GM19025 (cell line): ENCODE data around the gene PAGR1.
"Not testable (repeated sequence)": the region's sequence is repeated elsewhere in the genome, so short reads cannot be mapped to it uniquely, and the experiment has no call there.

Experiments
- ATAC-seq: cut with Tn5 transposase; IDR thresholded peaks from one replicate; pipeline ENCODE4 v1.9.1; 2021; ENCODE audit warnings: mild to moderate bottlenecking, low read depth, moderate library complexity; ENCODE audit not compliant: unreplicated experiment

PAGR1 gene

DNA sequence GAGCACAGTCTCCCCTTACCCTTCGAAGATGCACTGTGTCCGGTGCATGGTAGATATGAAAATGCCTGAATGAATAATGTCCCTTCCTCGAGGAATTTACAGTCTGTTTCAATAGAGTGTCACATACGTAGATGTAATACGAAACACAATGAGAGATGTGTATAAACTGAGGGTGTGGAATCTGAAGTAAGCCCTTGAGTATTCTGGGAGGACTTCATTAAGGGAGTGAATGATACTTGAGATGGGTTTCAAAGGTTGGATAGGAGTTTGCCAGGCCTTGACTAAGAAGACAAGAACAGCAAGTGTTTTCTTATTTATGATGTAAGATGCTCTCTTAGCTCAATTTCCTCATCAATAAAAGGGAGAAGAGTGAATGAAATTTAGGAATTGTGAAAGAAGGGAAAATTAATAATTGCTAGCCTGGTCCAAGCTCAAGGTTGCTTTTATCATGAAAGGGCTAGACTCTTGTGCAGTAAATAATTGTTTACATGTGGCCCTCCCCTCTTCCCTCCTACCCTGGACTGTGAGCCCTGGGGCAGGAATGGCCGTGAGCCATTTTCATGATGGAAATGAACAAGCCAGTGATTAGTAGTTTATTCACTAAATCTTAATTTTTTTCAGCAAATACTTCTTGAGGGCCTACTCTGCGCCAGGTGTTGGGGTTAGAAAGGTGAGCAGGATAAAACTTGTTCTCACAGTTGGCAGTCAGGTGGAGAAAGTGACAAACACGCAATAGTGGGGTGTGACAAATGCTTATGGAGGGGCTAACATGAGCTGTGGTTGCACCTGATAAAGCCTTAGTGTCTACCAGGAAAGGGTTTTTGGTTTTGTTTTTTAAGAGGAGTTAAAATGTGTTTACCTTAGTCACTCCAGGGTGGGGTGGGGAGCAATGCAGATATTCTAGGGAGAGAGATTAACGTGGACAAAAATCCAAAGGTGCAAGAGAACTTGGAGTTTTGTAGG, 23.8 kb upstream of the PAGR1 start:
- ATAC-seq: no peak

DNA sequence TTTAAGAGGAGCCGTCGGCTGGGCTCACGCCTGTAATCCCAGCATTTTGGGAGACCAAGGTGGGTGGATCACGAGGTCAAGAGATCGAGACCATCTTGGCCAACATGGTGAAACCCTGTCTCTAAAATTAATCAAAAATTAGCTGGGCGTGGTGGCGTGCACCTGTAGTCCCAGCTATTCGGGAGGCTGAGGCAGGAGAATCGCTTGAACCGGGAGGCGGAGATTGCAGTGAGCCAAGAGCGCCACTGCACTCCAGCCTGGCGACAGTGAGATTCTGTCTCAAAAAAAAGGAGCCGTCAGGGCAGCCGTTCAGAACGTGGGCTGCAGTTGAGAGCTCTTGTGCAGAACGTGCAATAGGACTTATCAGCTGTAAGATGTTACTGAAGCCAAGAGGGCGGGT, 22.8 kb upstream of the PAGR1 start:
- ATAC-seq: not testable (repeated sequence)

DNA sequence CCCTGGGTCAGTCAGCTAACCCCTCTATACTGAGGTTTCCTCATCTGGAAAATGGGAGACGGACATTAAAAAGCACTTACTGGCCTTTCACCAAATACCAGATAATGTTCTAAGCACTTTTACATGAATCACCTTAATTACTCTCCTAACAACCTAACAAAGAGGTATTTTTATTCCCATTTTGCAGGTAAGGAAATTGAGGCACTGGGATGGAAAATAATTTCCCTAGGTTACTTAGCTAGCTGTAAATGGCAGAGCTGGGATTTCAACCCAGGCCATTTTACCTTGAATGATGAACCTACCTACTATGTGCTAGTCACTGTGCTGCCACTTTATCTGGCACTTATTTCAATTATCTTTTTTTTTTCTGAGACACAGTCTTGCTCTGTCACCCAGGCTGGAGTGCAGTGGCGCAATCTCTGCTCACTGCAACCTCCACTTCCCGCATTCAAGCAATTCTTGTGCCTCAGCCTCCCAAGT, 21.7 kb upstream of the PAGR1 start:
- ATAC-seq: no peak

DNA sequence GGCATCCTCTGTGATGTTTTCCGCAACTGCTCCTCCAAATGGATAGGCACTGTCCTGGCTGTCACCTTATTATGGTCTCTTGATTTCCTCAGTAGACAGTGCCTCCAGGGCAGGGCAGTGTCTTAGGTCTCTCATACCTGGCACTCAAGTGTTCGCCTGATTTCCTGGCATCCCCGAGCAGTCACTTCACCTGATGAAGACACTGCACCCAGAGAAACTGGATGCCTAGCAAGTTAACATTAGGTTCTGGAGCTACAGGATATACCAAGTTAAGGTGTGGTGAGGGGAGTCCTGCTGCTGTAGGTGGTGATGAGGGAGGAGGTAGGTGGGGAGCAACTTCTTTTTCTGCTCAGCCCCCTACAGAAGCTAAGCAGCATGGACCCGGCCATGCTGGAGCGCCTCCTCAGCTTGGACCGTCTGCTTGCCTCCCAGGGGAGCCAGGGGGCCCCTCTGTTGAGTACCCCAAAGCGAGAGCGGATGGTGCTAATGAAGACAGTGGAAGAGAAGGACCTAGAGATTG, 13.5 kb upstream of the PAGR1 start:
- no peak for ATAC-seq

DNA sequence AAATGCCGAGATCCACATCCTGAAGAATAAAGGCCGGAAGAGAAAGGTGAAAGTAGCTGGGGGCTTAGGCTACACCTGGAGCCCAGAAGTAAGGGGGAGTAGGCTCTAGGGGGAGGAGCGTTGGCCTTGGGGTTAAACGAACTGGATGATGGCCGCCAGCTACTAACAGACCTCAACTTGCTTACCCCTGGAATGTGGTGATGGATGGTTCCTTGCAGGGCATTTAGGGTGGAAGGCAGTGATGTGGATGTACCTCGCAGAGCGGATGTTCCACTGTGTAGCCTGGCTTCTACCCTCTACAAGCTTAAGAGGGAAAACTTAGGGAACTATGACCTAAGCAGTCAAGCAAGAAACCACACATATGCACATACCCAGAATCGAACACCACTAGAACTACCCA, 11.9 kb upstream of the PAGR1 start:
- no peak for ATAC-seq

DNA sequence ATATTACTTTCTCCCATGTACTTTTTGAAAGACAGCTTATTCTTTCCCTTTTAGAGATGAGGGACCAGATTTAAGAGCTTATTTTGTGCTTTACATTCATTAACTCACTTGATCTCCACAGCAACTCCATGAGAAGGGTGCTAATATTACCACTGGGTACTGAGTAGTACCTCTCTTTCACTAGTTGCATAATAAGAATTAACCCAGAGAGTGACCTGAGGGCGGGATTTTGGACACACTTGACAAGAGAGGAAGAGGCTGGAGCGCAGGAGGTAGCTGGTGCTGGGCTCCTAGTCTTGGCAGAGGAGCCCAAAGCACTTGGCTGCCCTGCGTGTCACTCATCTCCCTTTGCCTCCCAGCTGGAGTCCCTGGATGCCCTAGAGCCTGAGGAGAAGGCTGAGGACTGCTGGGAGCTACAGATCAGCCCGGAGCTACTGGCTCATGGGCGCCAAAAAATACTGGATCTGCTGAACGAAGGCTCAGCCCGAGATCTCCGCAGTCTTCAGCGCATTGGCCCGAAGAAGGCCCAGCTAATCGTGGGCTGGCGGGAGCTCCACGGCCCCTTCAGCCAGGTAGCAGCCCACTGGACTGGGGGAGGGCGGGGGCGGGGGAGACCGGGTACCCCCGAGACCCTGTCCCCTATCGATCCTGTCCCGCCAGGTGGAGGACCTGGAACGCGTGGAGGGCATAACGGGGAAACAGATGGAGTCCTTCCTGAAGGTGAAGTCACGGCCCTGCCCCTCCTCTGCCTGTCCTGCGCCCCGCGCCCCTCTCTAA, 11.3 kb upstream of the PAGR1 start:
- no peak for ATAC-seq

DNA sequence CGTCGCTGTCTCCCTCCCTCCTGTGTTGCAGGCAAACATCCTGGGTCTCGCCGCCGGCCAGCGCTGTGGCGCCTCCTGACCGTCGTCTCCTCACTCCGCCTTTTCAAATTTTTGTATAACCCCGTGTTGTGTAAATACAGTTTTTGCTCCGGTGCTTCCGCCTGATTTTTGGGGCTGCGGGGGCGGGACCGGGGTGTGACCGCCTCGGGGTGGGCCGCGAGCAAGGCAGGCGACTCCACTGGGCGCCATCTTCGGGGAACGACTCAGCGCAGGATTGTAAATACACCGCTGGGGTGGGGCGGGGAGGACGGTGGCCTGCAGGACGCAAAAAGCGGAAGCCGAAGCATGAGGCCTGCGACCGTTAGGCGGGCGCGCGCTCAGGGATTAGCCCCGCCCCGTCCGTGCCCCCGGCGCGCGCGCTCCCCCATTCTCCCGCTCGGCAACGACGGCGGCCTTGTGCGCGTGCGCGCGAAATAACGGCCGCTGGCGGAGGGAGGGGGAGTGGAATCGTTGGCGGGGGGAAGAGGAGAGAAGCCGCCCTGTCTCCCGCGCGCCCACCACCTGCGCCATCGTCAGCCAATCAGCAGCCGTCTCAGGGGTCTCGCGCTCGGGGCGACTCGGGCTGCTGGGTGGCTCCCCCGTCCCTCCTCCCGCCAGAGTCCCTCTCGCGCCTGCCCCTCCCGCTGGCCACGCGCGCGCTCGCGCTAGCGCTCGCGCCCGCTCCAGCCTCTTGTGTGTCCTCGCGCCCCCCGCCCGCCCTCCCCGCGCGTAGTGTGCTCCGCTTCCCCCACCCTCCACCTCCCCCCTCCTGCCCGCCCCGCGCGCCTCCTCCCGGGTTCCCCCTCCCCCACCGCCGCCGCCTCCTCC, 10.5 kb upstream of the PAGR1 start:
- peak; percentile 43 for ATAC-seq

DNA sequence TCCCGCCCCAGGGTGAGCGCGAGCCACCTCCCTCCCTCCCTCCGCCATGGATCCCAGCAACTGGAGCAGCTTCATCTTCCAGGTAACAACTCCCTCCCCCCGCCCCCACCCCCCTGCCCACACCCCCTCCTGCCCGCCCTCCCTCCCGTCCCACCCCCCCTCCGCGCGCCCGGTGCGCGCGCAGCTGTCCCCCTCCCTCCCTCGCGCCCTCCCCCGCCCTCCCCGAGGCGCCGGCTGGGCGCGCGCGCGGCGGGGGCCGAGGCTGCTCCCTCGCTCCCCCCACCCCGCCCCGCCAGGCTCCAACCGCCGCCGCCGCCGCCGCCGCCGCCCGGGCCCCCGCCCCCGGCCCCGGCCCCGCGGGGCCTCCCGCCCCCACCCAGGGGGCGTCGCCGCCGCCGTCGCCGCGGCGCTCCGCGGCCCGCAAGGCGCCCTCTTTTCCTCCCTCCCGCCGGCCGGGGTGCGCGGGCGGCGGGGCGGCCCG, 9.8 kb upstream of the PAGR1 start, which contains the start of gene MAZ:
Gene MAZ (plus strand): TSS at position 431 of the 481 bp plus-strand sequence. CDS start 173 bp downstream, outside the sequence.
- ATAC-seq: no peak

DNA sequence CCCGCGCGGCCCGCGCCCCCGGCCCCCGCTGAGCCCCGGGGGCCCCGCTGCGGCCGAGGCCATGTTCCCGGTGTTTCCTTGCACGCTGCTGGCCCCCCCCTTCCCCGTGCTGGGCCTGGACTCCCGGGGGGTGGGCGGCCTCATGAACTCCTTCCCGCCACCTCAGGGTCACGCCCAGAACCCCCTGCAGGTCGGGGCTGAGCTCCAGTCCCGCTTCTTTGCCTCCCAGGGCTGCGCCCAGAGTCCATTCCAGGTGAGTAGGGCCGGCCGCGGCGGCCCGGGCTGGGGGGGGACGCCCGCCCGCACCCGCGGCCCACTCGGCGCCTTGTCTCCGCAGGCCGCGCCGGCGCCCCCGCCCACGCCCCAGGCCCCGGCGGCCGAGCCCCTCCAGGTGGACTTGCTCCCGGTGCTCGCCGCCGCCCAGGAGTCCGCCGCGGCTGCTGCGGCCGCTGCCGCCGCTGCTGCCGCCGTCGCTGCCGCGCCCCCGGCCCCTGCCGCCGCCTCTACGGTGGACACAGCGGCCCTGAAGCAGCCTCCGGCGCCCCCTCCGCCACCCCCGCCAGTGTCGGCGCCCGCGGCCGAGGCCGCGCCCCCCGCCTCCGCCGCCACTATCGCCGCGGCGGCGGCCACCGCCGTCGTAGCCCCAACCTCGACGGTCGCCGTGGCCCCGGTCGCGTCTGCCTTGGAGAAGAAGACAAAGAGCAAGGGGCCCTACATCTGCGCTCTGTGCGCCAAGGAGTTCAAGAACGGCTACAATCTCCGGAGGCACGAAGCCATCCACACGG, 9.1 kb upstream of the PAGR1 start:
- no peak for ATAC-seq

DNA sequence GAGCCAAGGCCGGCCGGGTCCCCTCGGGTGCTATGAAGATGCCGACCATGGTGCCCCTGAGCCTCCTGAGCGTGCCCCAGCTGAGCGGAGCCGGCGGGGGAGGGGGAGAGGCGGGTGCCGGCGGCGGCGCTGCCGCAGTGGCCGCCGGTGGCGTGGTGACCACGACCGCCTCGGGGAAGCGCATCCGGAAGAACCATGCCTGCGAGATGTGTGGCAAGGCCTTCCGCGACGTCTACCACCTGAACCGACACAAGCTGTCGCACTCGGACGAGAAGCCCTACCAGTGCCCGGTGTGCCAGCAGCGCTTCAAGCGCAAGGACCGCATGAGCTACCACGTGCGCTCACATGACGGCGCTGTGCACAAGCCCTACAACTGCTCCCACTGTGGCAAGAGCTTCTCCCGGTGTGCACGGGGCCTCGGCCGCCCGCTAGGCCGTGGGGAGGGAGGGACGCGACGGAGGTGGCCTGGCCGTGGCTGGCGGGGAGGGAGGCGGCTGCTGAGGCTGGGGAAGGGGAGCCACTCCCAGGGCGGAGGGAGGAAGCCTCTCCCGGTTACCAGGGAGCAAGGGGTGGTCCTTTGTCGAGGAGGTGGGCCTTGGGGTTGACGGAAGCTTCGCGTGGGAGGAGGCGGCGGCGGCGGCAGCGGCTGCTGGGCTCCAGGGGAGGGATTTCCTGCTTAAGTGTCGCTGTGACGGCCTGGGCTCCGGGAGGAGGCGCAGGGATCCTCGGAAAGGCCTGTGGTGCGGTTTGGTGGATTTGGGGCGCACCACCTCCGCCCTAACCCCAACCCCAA, 8.3 kb upstream of the PAGR1 start:
- ATAC-seq: no peak

DNA sequence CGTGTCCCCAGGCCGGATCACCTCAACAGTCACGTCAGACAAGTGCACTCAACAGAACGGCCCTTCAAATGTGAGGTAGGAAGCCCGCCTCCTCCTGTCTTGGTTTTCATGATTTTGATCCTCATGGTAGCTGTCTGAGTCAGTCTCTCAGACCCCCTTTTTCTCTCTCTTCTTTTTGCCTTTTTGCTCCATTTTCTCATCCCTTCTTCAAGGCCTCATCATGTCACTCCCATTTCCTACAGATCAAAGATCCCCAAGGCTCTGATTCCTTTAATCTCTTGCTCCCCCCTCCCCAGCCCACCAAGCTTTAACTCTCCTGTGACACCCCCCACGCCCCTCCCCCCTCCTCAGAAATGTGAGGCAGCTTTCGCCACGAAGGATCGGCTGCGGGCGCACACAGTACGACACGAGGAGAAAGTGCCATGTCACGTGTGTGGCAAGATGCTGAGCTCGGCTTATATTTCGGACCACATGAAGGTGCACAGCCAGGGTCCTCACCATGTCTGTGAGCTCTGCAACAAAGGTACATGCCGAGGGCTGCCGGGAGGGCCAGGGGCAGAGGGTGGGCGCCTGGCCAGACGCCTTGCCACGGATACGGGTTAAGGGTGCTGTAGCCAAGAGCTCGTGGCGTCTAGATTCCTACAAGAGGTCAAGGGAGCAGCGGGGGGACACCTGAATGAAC, 7.6 kb upstream of the PAGR1 start:
- no peak for ATAC-seq

DNA sequence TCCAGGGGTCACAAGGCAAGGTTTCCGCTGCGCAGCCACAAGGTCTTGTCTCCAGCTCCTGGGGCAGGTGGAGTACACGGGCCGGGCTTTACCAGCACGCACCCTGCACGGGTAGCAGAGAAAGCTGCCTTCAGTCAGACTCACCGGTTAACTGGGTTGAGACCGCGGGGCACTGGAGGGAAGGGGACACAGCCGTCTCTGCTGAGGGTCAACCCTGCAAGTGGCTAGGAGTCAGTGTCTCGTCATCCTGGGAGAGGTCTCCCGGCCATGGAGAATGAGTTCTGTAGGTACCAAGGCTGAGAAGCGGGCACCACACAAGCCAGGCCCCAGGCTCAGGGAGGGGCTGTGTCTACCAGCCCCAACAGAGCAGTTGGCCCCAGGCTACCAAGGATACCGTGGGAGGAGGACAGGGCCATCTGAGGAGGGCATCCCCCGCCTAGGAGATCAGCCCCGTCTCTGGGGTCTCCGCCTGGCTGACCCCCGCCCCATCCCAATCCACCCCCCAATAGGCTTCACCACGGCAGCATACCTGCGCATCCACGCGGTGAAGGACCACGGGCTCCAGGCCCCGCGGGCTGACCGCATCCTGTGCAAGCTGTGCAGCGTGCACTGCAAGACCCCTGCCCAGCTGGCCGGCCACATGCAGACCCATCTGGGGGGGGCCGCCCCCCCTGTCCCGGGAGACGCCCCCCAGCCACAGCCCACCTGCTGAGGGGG, 6.8 kb upstream of the PAGR1 start:
- ATAC-seq: no peak

DNA sequence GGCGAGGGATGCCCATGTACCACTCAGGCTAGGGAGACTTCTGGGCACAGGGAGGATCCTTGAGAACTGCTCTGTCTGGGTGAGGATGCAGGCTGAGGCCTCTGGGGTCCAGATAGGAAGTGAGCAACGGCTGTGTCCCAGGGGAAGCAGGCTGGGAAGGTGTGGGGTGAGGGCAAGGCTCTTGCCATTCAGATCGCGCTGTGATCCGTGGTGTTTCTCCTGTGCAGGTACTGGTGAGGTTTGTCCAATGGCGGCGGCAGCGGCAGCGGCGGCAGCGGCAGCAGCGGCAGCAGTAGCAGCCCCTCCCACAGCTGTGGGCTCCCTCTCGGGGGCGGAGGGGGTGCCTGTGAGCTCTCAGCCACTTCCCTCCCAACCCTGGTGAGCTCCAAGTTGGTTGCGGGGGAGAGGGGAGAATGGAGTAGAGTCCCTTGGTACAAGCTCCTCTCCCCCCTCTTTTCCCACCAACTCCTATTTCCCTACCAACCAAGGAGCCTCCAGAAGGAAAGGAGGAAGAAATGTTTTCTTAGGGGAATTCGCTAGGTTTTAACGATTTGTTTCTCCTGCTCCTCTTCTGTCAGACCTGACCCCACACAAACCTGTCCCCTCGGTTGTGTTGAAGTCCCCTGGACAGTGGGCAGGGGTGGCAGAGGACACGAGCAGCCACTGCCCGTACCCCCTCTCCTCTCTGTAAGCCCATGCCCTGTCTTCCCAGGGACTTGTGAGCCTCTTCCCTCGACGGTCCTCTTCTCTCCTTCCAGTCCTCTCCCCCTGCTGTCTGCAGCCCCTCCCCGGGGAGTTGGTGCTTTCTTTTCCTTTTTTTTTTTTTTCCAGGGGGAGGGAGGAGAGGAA, 5.9 kb upstream of the PAGR1 start:
- ATAC-seq: no peak

DNA sequence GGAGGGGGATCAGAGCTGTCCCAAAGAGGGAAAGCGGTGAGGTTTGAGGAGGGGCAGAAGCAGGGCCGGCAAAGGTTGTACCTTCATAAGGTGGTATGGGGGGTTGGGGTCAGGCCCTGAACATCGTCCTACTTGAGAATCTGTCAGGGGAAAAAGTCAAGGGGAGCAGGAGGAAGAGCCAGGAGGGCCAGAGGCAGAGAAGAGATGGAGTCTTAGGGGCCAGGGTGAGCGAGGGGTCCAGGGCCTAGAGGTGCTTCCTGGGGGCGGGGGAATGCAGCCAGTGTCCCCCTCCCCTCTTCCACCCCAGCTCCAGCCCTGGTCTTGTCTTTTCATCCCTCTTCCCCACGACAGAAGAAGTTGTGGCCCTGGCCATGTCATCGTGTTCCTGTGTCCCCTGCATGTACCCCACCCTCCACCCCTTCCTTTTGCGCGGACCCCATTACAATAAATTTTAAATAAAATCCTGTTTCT, 5.2 kb upstream of the PAGR1 start:
- ATAC-seq: no peak

DNA sequence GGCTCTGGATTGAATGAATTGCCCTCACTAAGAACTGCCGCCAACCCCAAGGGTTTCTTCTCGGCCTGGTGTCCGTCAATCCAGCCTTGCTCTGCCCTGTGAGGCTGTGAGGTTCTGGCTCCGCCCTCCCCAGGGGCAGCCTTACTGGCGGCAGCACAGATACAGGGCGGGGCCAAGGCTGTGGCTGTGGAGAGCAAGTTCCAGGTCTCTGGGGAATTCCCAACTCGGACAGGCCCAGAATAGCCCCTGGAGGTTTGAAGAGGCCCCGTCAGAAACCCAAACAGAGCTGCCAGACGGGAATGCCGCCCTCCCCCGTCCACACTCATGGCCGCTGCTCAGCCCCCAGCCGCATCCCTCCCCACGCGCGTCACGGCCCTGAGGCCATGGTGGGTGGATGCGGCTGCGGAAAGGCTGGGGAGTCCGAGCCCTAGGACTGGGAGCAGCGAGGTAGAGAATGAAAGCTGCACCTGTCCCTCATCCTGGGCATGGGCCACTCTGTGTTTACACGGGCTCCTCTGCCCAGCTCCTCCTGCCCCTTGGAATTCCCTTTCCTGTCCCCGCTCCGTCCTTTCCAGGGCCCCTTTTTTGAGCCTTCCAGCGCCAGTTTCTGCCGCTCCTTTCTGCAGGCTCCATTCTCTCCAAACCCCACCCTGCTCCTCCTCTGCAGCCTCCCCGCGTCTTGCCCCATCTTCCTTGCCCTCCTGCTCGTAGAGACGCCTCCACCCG, 4.6 kb upstream of the PAGR1 start:
- peak; percentile 31 for ATAC-seq
